Nephron progenitor cell (in vitro differentiated cells): ENCODE data around the gene UCP2.

ENCODE experiments used
- DNase-seq: peaks from one replicate; pipeline ENCODE4 v3.0.0; 2021
- H3K27ac Mint-ChIP-seq: 2 replicates; pipeline ENCODE4 v1.8.0; 2021; ENCODE audit warnings: mild to moderate bottlenecking, moderate library complexity, mixed read lengths
- H3K27me3 Mint-ChIP-seq: 2 replicates; pipeline ENCODE4 v1.8.0; 2021; ENCODE audit warnings: mild to moderate bottlenecking, low read depth, mixed read lengths; ENCODE audit not compliant: poor library complexity
- H3K36me3 Mint-ChIP-seq: 2 replicates; pipeline ENCODE4 v1.8.0; 2021; ENCODE audit warnings: low read depth, mixed read lengths
- H3K4me1 Mint-ChIP-seq: 2 replicates; pipeline ENCODE4 v1.8.0; 2021; ENCODE audit warnings: mixed read lengths
- H3K4me3 Mint-ChIP-seq: 2 replicates; pipeline ENCODE4 v1.8.0; 2021; ENCODE audit warnings: mild to moderate bottlenecking, moderate library complexity, mixed read lengths
- H3K9me3 Mint-ChIP-seq: 2 replicates; pipeline ENCODE4 v1.8.0; 2021; ENCODE audit warnings: mild to moderate bottlenecking, moderate library complexity, mixed read lengths
- CTCF ChIP-seq: fragments of 200-600 bp; sonication (generic); IDR thresholded peaks from 2 replicates; pipeline ENCODE4 v1.5.0; 2021; ENCODE audit warnings: antibody characterized with exemption

UCP2 gene

DNA sequence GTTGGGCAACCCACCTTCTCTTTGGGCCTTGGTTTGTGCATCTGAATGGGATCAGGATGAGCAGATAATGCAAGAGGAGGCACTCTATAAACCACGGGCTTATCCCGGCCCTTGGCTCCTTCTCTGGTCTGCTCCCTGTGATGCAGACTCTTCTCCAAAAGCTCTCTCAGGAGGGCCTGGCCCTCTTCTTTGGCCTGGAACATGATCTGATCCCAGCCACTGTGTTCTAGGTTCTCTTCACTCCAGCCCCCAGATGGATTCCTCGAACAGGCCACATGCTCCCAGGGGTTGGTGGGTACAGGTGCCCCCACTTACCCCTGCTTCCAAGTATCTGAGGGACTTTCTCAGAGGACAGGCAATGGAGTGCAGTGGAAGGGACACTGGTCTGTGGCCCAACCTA, 35.0 kb upstream of the UCP2 start:
- Mint-ChIP-seq H3K4me3 (no peak overlapping the region), H3K27ac (no peak overlapping the region), H3K36me3 (peaks cover 25% of the 10 kb centered on the region), H3K27me3 (no peaks in the 10 kb centered on the region), H3K9me3 (no peaks in the 10 kb centered on the region), H3K4me1 (peaks cover under 1% of the 10 kb centered on the region)
- no peak for TF ChIP-seq CTCF
- no peak for DNase-seq

DNA sequence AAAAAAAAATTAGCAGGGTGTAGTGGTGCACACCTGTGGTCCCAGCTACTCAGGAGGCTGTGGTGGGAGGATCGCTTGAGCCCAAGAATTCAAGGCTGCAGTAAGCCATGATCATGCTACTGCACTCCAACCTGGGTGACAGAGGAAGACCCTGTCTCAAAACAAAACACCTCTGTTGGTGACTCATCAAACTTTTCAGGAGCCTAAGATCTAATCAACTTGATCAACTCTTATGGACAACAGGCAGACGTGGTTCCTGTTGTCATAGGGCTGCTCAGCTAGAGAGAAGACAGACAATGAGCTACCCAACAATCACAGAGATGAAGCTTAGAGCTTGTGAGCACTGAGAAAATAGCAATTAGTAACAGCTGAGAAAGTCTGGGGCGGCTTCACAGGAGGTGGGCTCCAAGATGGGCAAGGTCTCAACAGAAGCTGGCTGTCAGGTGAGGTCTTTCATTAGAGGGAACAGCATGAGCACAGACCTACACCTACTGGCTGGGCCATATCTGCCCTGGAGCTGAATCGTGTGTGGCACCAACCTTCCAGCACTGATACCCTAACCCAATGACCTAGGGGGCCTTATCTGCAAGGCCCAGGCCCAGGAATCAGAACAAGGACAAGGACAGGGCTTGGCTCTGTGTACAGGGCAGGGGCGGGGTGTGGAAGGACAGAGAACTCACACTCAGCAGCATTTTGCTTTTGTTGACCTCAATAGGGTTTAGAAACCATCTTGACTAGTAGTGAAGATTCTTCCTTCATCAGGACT, 33.5 kb upstream of the UCP2 start:
- DNase-seq = no peak
- Mint-ChIP-seq H3K4me3 (no peak overlapping the region), H3K4me1 (peaks cover 12% of the 10 kb centered on the region), H3K27ac (no peak overlapping the region), H3K36me3 (peaks cover 37% of the 10 kb centered on the region), H3K27me3 (no peaks in the 10 kb centered on the region), H3K9me3 (no peaks in the 10 kb centered on the region)
- no peak for TF ChIP-seq CTCF

- Mint-ChIP-seq H3K4me1 (peaks cover 25% of the 10 kb centered on the region), H3K27me3 (no peaks in the 10 kb centered on the region), H3K27ac (no peak overlapping the region), H3K36me3 (peaks cover 43% of the 10 kb centered on the region), H3K9me3 (no peaks in the 10 kb centered on the region), H3K4me3 (no peak overlapping the region)
- no peak for TF ChIP-seq CTCF
- no peak for DNase-seq
Measured at GRCh38 chr11:74014880-74015279, 32.2 kb upstream of the UCP2 start.

- peaks cover 43% of the 10 kb centered on the region for H3K36me3 Mint-ChIP-seq
Measured at GRCh38 chr11:74013141-74013540, 30.5 kb upstream of the UCP2 start.

DNA sequence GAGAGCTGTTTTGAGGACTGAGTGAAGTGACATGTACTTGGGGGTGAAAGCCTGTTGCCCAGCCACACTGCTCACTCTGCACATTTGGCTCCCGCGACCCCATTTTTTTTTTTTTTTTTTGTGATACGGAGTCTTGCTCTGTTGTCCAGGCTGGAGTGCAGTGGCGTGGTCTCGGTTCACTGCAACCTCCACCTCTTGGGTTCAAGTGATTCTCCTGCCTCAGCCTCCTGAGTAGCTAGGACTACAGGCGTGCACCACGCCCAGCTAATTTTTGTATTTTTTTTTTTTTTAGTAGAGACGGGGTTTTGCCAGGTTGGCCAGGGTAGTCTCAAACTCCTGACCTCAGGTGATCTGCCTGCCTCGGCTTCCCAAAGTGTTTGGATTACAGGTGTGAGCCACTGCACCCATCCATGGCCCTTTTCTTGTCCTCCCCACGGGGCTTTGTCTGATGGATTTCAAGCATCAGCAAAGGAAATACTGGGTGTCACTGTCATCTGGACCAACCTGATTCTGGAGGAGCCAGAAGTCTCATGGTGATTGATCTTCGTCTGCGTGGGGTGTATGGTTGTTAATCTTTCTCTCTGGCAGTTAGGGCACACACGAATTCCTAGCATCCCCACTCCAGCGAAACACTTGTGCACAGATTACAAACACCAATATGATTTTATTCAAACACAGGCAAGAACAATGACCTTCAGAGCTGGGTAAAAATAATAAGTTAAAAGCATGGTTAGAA, 29.6 kb upstream of the UCP2 start:
- peaks cover 40% of the 10 kb centered on the region for H3K4me1 Mint-ChIP-seq
- peaks cover 4% of the 10 kb centered on the region for H3K27me3 Mint-ChIP-seq
- TF ChIP-seq CTCF = no peak
- peaks cover 37% of the 10 kb centered on the region for H3K36me3 Mint-ChIP-seq
- H3K27ac Mint-ChIP-seq = no peak overlapping the region
- no peak overlapping the region for H3K4me3 Mint-ChIP-seq
- no peak for DNase-seq
- H3K9me3 Mint-ChIP-seq = no peaks in the 10 kb centered on the region

More at GRCh38 chr11:74013141-74013540, 30.5 kb upstream of the UCP2 start:
- Mint-ChIP-seq H3K9me3 (no peaks in the 10 kb centered on the region), H3K4me3 (no peak overlapping the region), H3K4me1 (peaks cover 40% of the 10 kb centered on the region), H3K27ac (no peak overlapping the region), H3K27me3 (peaks cover 4% of the 10 kb centered on the region)
- no peak for DNase-seq
- TF ChIP-seq CTCF = no peak
